ENCODE data around the gene B3GNT9. TPM values are rescaled to one million over a fixed set of nuclear protein-coding genes. Genes with fewer than 3 reads are reported as not detected.

Gene B3GNT9
- total and polyA plus RNA-seq, 3 experiments from 2014 or later, result 2.4 to 5.0 (median 2.7) TPM

DNA sequence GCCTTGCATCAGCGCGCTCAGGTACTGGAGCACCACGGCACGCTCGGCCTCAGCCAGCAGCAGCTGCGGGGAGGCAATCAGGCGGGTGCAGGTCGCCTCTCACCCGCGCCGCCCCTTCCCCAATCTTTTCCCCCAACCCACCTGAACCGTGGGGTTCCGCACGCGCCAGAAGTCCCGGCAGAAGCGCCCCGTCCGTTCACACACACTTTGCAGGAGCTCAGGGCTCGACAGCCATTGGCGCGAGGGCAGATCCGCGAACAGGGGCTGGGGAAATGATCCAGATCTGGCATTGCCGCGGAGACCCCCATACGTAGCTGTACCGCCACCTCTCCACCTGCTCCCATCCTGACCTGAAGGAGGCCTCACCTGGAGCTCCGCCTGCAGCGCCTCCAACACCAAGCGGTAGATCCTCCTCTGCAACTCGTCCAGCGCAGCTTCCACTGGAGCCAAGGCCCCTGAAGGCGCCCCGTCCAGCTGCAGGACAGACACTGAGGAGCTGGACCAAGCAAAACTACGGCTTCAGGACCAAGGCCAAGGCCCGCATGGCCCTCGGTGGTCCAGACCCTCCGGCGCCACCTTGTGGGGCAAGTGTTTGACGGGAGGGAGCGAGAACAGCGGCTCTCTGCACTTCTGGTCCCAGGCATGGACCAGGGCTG lies 34.3 kb upstream of the B3GNT9 start:
- ChIA-PET CTCF (interaction anchor here (0.6 to 11.3 kb wide), 27 partner anchors 9 to 297 kb away, joined by 3 to 205 read pairs (median 5); partner anchors contain the start of genes B3GNT9, CES3, FBXL8 and HSF4), POLR2A (interaction anchor here (0.6 to 1.4 kb wide), 8 partner anchors 12 to 1474 kb away, joined by 3 to 8 read pairs (median 3); partner anchors contain the start of genes FBXL8, FHOD1, SLC9A5 and TRADD)
- H3K36me3 Mint-ChIP-seq, result no peaks in the 10 kb centered on the region
- no peaks in the 10 kb centered on the region for H3K9me3 Mint-ChIP-seq
- peaks cover 0 to 4% of the 10 kb centered on the region in 2 donors for H3K27me3 Mint-ChIP-seq
- no peaks in the 10 kb centered on the region for H3K36me3 ChIP-seq (ENCODE audit: insufficient read depth, low read length)
- H3K27ac ChIP-seq (ENCODE audit: low read depth, low read length), result no peak overlapping the region
- peak; percentile 72 to 87 (median 77) for DNase-seq
- H3K4me1 ChIP-seq (ENCODE audit: insufficient read depth, low read length), result peaks cover 25% of the 10 kb centered on the region
- no peaks in the 10 kb centered on the region for H3K9me3 ChIP-seq (ENCODE audit: low read length)
- H3K4me3 Mint-ChIP-seq, result peak overlapping the region; percentile 81 to 93 (median 93)
- no peak overlapping the region for H3K4me3 ChIP-seq (ENCODE audit: low read length)
- no peaks in the 10 kb centered on the region for H3K27me3 ChIP-seq (ENCODE audit: insufficient read depth, low read length, poor library complexity, severe bottlenecking)
- H3K27ac Mint-ChIP-seq, result peak overlapping the region; percentile 17 to 94 (median 91)
- peaks cover 8 to 19% (median 9%) of the 10 kb centered on the region in 3 donors for H3K4me1 Mint-ChIP-seq

DNA sequence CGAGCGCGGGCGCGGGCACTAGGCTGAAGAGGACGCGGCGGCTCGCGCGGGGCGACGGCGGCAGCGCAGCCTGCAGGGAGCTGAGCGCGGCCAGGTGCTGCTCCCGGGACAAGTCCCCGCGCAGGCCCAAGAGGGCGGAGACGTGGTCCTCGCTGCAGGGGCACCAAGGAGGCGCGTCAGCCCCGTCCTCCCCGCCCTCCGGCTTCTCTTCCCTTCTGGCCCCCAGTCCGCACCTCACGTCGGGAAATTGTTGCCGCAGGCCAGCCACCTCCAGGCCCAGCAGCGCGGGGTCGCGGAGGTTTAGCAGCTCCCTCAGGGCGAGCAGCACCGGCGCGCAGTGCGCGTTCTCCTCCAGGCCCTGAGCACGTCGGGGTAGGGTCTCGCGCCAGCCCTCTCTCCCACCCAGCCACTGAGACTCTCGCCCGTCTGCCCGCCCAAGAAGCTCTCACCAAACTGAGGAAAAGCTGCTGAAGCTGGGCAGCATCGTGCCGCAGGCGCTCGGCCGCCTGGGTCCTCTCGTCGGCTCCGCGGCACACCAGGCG lies 33.7 kb upstream of the B3GNT9 start:
- no peaks in the 10 kb centered on the region for H3K36me3 Mint-ChIP-seq
- no peak for DNase-seq
- peak overlapping the region; percentile 70 for H3K4me3 ChIP-seq (ENCODE audit: low read length)
- peaks cover 8 to 19% (median 9%) of the 10 kb centered on the region in 3 donors for H3K4me1 Mint-ChIP-seq
- POLR2A ChIA-PET, result interaction anchor here (0.7 to 1.4 kb wide), 4 partner anchors 25 to 63 kb away, joined by 3 to 8 read pairs (median 4); partner anchors contain the start of genes FBXL8, FHOD1, SLC9A5 and TRADD
- peak overlapping the region in 5 of 7 donors; percentile 48 to 87 (median 71) for H3K4me3 Mint-ChIP-seq
- peaks cover 0 to 4% of the 10 kb centered on the region in 2 donors for H3K27me3 Mint-ChIP-seq
- H3K9me3 Mint-ChIP-seq, result no peaks in the 10 kb centered on the region
- H3K27ac ChIP-seq (ENCODE audit: low read depth, low read length), result no peak overlapping the region
- H3K27me3 ChIP-seq (ENCODE audit: insufficient read depth, low read length, poor library complexity, severe bottlenecking), result no peaks in the 10 kb centered on the region
- H3K36me3 ChIP-seq (ENCODE audit: insufficient read depth, low read length), result no peaks in the 10 kb centered on the region
- H3K9me3 ChIP-seq (ENCODE audit: low read length), result no peaks in the 10 kb centered on the region
- H3K27ac Mint-ChIP-seq, result no peak overlapping the region
- peaks cover 25% of the 10 kb centered on the region for H3K4me1 ChIP-seq (ENCODE audit: insufficient read depth, low read length)
- CTCF ChIA-PET, result interaction anchor here (0.6 to 11.3 kb wide), 25 partner anchors 8 to 289 kb away, joined by 3 to 205 read pairs (median 5); partner anchors contain the start of genes B3GNT9, CES3, FBXL8 and HSF4

DNA sequence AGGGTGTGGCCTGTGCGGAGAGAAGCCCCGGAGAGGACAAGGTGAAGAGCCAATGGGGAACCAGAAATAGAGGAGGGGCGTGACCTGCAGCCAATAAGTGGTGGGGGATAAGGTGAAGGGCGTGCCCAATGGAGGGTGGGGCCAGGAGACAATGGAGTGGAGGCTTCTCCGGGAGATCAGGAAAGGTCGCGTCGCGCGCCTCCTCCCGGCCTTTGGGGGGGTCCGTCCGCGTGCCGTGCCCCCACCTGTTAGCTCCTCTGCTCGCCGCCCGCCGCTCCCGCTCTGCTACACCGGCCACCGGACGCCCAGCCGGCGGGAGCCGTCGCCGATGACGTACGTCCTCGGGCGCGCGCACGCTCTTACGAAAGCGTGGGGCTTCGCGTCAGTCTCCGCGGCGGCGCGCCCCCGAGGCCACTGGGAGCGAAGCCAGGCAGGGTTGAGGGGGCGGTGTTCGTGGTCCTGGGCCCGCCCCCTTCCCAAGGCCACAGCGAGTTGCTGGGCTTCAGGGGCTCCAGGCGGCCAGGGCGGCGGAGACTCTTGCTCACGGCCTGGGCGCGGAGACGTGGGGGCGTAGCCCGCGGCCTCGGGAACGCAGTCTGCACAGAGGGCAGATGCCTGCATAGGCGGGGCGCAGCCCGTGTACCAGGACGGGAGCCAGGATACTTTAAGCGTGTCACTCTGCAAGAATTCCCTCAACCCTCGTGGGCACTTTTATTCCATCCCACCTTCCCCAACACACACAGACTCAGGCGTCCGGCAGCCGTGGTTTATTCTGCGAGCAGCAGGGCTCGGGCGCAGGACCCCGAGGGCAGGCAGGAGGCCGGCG lies 33.0 kb upstream of the B3GNT9 start, which contains the start of gene MATCAP1:
Gene MATCAP1 (minus strand): TSS at position 337 of the 826 bp plus-strand sequence. CDS start 3,353 bp downstream, outside the sequence.
- H3K4me1 ChIP-seq (ENCODE audit: insufficient read depth, low read length), result peaks cover 25% of the 10 kb centered on the region
- POLR2A ChIA-PET, result interaction anchor here (0.9 kb wide), 1 partner anchor 9 kb away, joined by 6 read pairs; no protein-coding TSS in a partner anchor

DNA sequence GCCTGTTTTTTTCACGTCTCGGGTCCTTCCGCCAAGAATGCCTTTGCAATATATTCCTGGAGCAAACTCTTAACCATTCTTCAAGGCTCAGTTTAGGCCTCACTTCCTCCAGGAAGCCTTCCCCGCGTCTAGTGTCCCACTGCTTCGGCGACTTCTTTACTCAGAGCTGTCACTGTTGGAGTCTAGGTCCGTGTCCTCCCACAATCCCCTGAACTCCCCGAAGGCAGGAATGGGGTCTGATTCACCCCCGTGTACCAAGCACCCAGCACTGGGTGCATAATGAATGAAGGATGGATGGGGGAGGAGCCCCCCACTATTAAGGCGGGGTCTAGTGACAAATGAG lies 32.5 kb upstream of the B3GNT9 start:
- POLR2A ChIA-PET, result interaction anchor here (0.9 kb wide), 1 partner anchor 9 kb away, joined by 6 read pairs; no protein-coding TSS in a partner anchor
- Mint-ChIP-seq H3K4me1 (peaks cover 9 to 27% (median 12%) of the 10 kb centered on the region in 3 donors), H3K27me3 (peaks cover 0 to 4% of the 10 kb centered on the region in 2 donors), H3K4me3 (no peak overlapping the region), H3K9me3 (no peaks in the 10 kb centered on the region), H3K36me3 (no peaks in the 10 kb centered on the region), H3K27ac (no peak overlapping the region)
- peak overlapping the region; percentile 70 for H3K4me3 ChIP-seq (ENCODE audit: low read length)
- CTCF ChIA-PET, result interaction anchor here (1.8 to 11.3 kb wide), 3 partner anchors 7 to 25 kb away, joined by 7 to 205 read pairs (median 18); partner anchors contain the start of genes B3GNT9, FBXL8, HSF4 and NOL3
- peak overlapping the region; percentile 91 for H3K27ac ChIP-seq (ENCODE audit: low read depth, low read length)
- H3K36me3 ChIP-seq (ENCODE audit: insufficient read depth, low read length), result no peaks in the 10 kb centered on the region
- no peaks in the 10 kb centered on the region for H3K9me3 ChIP-seq (ENCODE audit: low read length)
- H3K27me3 ChIP-seq (ENCODE audit: insufficient read depth, low read length, poor library complexity, severe bottlenecking), result no peaks in the 10 kb centered on the region
- DNase-seq, result no peak
- H3K4me1 ChIP-seq (ENCODE audit: insufficient read depth, low read length), result peaks cover 29% of the 10 kb centered on the region

More for the DNA sequence above, 33.0 kb upstream of the B3GNT9 start, which contains the start of gene MATCAP1:
- Mint-ChIP-seq H3K4me3 (peak within 1 kb of the TSS in 5 of 7 donors; percentile 48 to 87 (median 71)), H3K27ac (no peak within 1 kb of the TSS), H3K27me3 (peaks cover 0 to 4% of the 10 kb centered on the region in 2 donors), H3K9me3 (no peaks in the 10 kb centered on the region), H3K4me1 (peaks cover 9 to 21% (median 9%) of the 10 kb centered on the region in 3 donors), H3K36me3 (no peaks in the 10 kb centered on the region)
- Histone ChIP-seq H3K27me3 (ENCODE audit: insufficient read depth, low read length, poor library complexity, severe bottlenecking) (no peaks in the 10 kb centered on the region), H3K4me3 (ENCODE audit: low read length) (peak within 1 kb of the TSS; percentile 70), H3K36me3 (ENCODE audit: insufficient read depth, low read length) (no peaks in the 10 kb centered on the region), H3K27ac (ENCODE audit: low read depth, low read length) (peak within 1 kb of the TSS; percentile 91), H3K9me3 (ENCODE audit: low read length) (no peaks in the 10 kb centered on the region)
- peak; percentile 88 to 97 (median 96) for DNase-seq
- CTCF ChIA-PET, result interaction anchor here (1.1 to 11.3 kb wide), 14 partner anchors 7 to 206 kb away, joined by 4 to 205 read pairs (median 10); partner anchors contain the start of genes B3GNT9, FBXL8, HSF4 and NOL3

DNA sequence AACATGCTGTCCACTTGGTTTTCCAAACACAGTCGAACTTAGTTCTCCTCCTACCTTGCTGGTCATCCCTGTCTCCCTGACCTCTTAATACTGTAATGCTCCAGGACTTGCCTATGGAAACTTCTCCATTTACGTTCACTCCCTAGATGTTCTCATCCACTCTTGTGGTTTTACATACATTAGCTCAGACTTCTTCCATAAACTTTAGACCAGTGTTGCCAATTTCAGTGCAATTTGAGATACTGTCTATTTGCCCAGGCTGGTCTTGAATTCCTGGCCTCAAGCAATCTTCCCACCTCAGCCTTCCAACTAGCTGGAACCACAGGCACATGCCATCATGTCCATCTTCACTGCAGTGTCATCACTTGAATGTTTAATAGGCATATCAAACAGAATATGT lies 31.5 kb upstream of the B3GNT9 start:
- no peak overlapping the region for H3K27ac Mint-ChIP-seq
- POLR2A ChIA-PET, result interaction anchor here (0.6 kb wide), 1 partner anchor 562 kb away, joined by 3 read pairs; no protein-coding TSS in a partner anchor
- H3K4me1 ChIP-seq (ENCODE audit: insufficient read depth, low read length), result peaks cover 34% of the 10 kb centered on the region
- H3K27me3 Mint-ChIP-seq, result peaks cover 0 to 4% of the 10 kb centered on the region in 2 donors
- no peak overlapping the region for H3K4me3 ChIP-seq (ENCODE audit: low read length)
- H3K4me3 Mint-ChIP-seq, result no peak overlapping the region
- no peaks in the 10 kb centered on the region for H3K36me3 Mint-ChIP-seq
- DNase-seq, result no peak
- no peaks in the 10 kb centered on the region for H3K9me3 Mint-ChIP-seq
- H3K27me3 ChIP-seq (ENCODE audit: insufficient read depth, low read length, poor library complexity, severe bottlenecking), result no peaks in the 10 kb centered on the region
- H3K4me1 Mint-ChIP-seq, result peaks cover 17 to 36% (median 18%) of the 10 kb centered on the region in 3 donors
- no peaks in the 10 kb centered on the region for H3K36me3 ChIP-seq (ENCODE audit: insufficient read depth, low read length)
- CTCF ChIA-PET, result interaction anchor here (0.8 to 11.3 kb wide), 4 partner anchors 9 to 223 kb away, joined by 3 to 205 read pairs (median 6); partner anchors contain the start of genes B3GNT9, FBXL8, HSF4 and NOL3
- no peak overlapping the region for H3K27ac ChIP-seq (ENCODE audit: low read depth, low read length)
- H3K9me3 ChIP-seq (ENCODE audit: low read length), result no peaks in the 10 kb centered on the region

DNA sequence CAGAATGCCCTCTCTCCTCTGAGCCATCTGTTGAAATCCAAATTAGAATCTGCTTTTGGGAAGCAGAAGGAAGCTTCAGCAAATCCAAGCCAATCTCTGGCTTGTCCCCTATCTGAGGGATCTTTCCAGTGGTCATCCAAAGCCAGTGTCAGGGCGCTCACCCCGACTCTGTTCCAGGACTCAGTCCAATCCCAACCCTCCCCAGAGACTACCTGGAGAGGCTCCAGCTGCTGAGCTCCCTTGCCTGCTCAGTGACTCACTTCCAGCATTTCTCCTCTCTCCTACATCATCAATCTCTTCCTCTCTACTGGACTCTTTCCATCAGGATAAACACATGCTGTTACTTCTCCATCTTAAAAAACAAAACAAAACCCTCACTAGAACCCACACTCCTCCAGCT lies 30.5 kb upstream of the B3GNT9 start:
- peaks cover 34% of the 10 kb centered on the region for H3K4me1 ChIP-seq (ENCODE audit: insufficient read depth, low read length)
- H3K4me3 Mint-ChIP-seq, result no peak overlapping the region
- H3K36me3 Mint-ChIP-seq, result no peaks in the 10 kb centered on the region
- peaks cover 0 to 4% of the 10 kb centered on the region in 2 donors for H3K27me3 Mint-ChIP-seq
- no peaks in the 10 kb centered on the region for H3K9me3 ChIP-seq (ENCODE audit: low read length)
- no peak overlapping the region for H3K4me3 ChIP-seq (ENCODE audit: low read length)
- no peaks in the 10 kb centered on the region for H3K9me3 Mint-ChIP-seq
- no peak overlapping the region for H3K27ac ChIP-seq (ENCODE audit: low read depth, low read length)
- ChIA-PET CTCF (interaction anchor here (11.3 kb wide), 1 partner anchor 23 kb away, joined by 205 read pairs; the partner anchor contains the start of genes B3GNT9, FBXL8, HSF4 and TRADD), POLR2A (interaction anchor here (0.6 kb wide), 1 partner anchor 37 kb away, joined by 4 read pairs; no protein-coding TSS in a partner anchor)
- no peak overlapping the region for H3K27ac Mint-ChIP-seq
- H3K27me3 ChIP-seq (ENCODE audit: insufficient read depth, low read length, poor library complexity, severe bottlenecking), result no peaks in the 10 kb centered on the region
- H3K4me1 Mint-ChIP-seq, result peaks cover 21 to 41% (median 22%) of the 10 kb centered on the region in 3 donors
- H3K36me3 ChIP-seq (ENCODE audit: insufficient read depth, low read length), result no peaks in the 10 kb centered on the region
- no peak for DNase-seq

DNA sequence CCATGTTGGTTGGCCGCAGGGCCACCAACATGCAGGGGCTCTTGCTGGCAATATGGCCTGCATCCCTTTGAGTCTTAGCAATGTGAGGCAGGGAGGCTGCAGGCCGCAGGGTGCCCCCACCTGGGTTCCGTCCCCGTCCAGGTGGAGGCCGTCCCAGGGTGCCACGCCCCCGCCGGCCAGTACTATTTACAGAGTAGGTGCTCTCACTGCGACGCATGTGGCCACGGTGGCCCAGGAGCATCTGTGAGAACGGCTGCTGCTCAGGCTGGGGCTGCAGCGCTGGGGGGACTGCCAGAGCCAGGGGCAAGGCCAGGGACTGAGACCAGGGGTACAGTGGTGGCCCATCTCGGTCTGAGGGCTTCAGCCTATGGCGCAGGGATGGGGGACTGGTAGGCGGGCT lies 29.4 kb upstream of the B3GNT9 start:
- no peak for DNase-seq
- CTCF ChIA-PET, result interaction anchor here (11.3 kb wide), 1 partner anchor 22 kb away, joined by 205 read pairs; the partner anchor contains the start of genes B3GNT9, FBXL8, HSF4 and TRADD
- POLR2A ChIA-PET, result no interaction called here

More for the DNA sequence above, 29.4 kb upstream of the B3GNT9 start:
- H3K36me3 Mint-ChIP-seq, result no peaks in the 10 kb centered on the region
- no peak overlapping the region for H3K4me3 ChIP-seq (ENCODE audit: low read length)
- peaks cover 15 to 39% (median 21%) of the 10 kb centered on the region in 3 donors for H3K4me1 Mint-ChIP-seq
- no peaks in the 10 kb centered on the region for H3K9me3 ChIP-seq (ENCODE audit: low read length)
- H3K4me1 ChIP-seq (ENCODE audit: insufficient read depth, low read length), result peaks cover 26% of the 10 kb centered on the region
- H3K27ac Mint-ChIP-seq, result no peak overlapping the region
- no peak overlapping the region for H3K4me3 Mint-ChIP-seq
- no peaks in the 10 kb centered on the region for H3K36me3 ChIP-seq (ENCODE audit: insufficient read depth, low read length)
- H3K27ac ChIP-seq (ENCODE audit: low read depth, low read length), result no peak overlapping the region
- H3K9me3 Mint-ChIP-seq, result no peaks in the 10 kb centered on the region
- H3K27me3 ChIP-seq (ENCODE audit: insufficient read depth, low read length, poor library complexity, severe bottlenecking), result no peaks in the 10 kb centered on the region
- H3K27me3 Mint-ChIP-seq, result no peaks in the 10 kb centered on the region
